Natural killer cell (primary cell): ENCODE measurements around the gene CLEC16A. TPM values are rescaled to one million over a fixed set of nuclear protein-coding genes. Genes with fewer than 3 reads are reported as not detected.

Experiments used
- ATAC-seq, 3 donors: fragments of 150-1000 bp in 2 of 3; fragments of 200-7000 bp in 1 of 3; cut with Tn5 transposase; 1 replicate in 1 of 3; 2 replicates in 2 of 3; pipeline ENCODE4 v1.10.0; 2021; ENCODE audit warnings: mild to moderate bottlenecking in 2 of 3, moderate library complexity in 2 of 3
- DNase-seq, 2 donors: peaks; one replicate each; pipeline versions ENCODE4 v3.0.0 to v3.0.0-alpha.2; 2013 to 2021; ENCODE audit warnings: mixed read lengths in 1 of 2
- H3K27ac ChIP-seq: one replicate; pipeline ENCODE4 v1.5.1; 2013; ENCODE audit warnings: mild to moderate bottlenecking, low read length
- H3K27me3 ChIP-seq: one replicate; pipeline ENCODE4 v1.6.1; 2013; ENCODE audit warnings: low read length; ENCODE audit not compliant: control insufficient read depth, insufficient read depth
- H3K36me3 ChIP-seq: one replicate; pipeline ENCODE4 v1.6.1; 2013; ENCODE audit warnings: low read length; ENCODE audit not compliant: control insufficient read depth, insufficient read depth
- H3K4me1 ChIP-seq: one replicate; pipeline ENCODE4 v1.6.1; 2013; ENCODE audit warnings: low read length; ENCODE audit not compliant: control insufficient read depth, insufficient read depth
- H3K4me3 ChIP-seq: one replicate; pipeline ENCODE4 v1.5.1; 2013; ENCODE audit warnings: low read length
- H3K9me3 ChIP-seq: one replicate; pipeline ENCODE4 v1.6.1; 2013; ENCODE audit warnings: low read length; ENCODE audit not compliant: control insufficient read depth, insufficient read depth
- H3K27ac Mint-ChIP-seq, 2 donors: one replicate each; pipeline ENCODE4 v1.8.0; 2022; ENCODE audit warnings: mild to moderate bottlenecking in 2 of 2, mixed read lengths in 2 of 2, moderate library complexity in 1 of 2
- H3K27me3 Mint-ChIP-seq, 2 donors: one replicate each; pipeline ENCODE4 v1.8.0; 2022; ENCODE audit warnings: low read depth in 2 of 2, mixed read lengths in 2 of 2
- H3K36me3 Mint-ChIP-seq: one replicate; pipeline ENCODE4 v1.8.0; 2022; ENCODE audit warnings: mixed read lengths
- H3K4me1 Mint-ChIP-seq, 2 donors: one replicate each; pipeline ENCODE4 v1.8.0; 2022; ENCODE audit warnings: mixed read lengths in 2 of 2
- H3K4me3 Mint-ChIP-seq: one replicate; pipeline ENCODE4 v1.8.0; 2022; ENCODE audit warnings: mild to moderate bottlenecking, moderate library complexity, mixed read lengths
- H3K9me3 Mint-ChIP-seq, 2 donors: one replicate each; pipeline ENCODE4 v1.8.0; 2022; ENCODE audit warnings: mixed read lengths in 2 of 2
- WGBS: methylation state at CpG from one replicate; pipeline ENCODE4 v1.1.7; 2013; ENCODE audit warnings: missing lambda C conversion rate; ENCODE audit not compliant: insufficient coverage; 5-methylcytosine and 5-hydroxymethylcytosine counted together
- intact Hi-C: fragments of 100-400 bp; cut with micrococcal nuclease; formaldehyde crosslinking; loops from one replicate; pipeline ENCODE4 v1.14.2; 2022
- total RNA-seq, 4 donors: library from RNA; stranded (reverse); fragments of 120-200 nt in 1 of 4; gene quantifications; one replicate each; pipeline versions ENCODE4 v1.2.3 to v1.2.4, GENCODE V29; 2013 to 2022
- TF ChIP-seq, protein P1 (sequence below): fragments of 200-600 bp; IDR thresholded peaks from one replicate; pipeline ENCODE4 v1.8.0; 2022; ENCODE audit warnings: antibody characterized with exemption

CLEC16A gene
- total RNA-seq, 3 donors from 2014 or later (not counting 1 experiment from before 2014, with no cell fraction given): 35.9 to 50.5 (median 37.4) TPM

DNA sequence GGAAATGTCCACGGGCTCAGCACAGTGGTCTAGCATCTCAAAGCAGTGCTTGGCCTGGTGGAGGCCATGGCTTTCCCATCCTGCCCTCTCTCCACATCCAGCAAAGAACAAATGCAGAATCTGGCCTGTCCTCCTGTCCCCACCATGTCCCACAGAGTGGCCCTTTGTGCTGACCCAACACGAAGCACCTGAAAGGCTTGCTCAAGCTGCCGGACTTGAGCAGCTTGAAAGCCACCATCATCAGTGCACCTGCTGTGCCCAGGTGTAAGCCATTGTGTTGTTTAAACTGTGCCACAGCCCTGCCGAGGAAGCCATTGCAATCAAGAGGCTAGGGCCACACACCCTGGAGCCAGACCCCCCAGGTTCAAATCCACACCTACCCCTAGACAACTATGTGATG, 196.1 kb downstream of the CLEC16A start:
- intact Hi-C loops: no loop called here
- TF ChIP-seq, protein P1, sequence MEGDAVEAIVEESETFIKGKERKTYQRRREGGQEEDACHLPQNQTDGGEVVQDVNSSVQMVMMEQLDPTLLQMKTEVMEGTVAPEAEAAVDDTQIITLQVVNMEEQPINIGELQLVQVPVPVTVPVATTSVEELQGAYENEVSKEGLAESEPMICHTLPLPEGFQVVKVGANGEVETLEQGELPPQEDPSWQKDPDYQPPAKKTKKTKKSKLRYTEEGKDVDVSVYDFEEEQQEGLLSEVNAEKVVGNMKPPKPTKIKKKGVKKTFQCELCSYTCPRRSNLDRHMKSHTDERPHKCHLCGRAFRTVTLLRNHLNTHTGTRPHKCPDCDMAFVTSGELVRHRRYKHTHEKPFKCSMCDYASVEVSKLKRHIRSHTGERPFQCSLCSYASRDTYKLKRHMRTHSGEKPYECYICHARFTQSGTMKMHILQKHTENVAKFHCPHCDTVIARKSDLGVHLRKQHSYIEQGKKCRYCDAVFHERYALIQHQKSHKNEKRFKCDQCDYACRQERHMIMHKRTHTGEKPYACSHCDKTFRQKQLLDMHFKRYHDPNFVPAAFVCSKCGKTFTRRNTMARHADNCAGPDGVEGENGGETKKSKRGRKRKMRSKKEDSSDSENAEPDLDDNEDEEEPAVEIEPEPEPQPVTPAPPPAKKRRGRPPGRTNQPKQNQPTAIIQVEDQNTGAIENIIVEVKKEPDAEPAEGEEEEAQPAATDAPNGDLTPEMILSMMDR: no peak
- Mint-ChIP-seq H3K4me3 (no peak overlapping the region), H3K9me3 (no peaks in the 10 kb centered on the region), H3K4me1 (peaks cover 37 to 41% of the 10 kb centered on the region in 2 donors), H3K27ac (no peak overlapping the region), H3K27me3 (no peaks in the 10 kb centered on the region), H3K36me3 (no peaks in the 10 kb centered on the region)
- no peaks in the 10 kb centered on the region for H3K27me3 ChIP-seq
- no peaks in the 10 kb centered on the region for H3K9me3 ChIP-seq
- no peak overlapping the region for H3K27ac ChIP-seq
- ATAC-seq (no peak), DNase-seq (no peak)
- H3K4me3 ChIP-seq: no peak overlapping the region
- H3K4me1 ChIP-seq: peaks cover 51% of the 10 kb centered on the region
- peaks cover 7% of the 10 kb centered on the region for H3K36me3 ChIP-seq
- WGBS: 94% methylated on average over 4 of the region's 4 CpGs

DNA sequence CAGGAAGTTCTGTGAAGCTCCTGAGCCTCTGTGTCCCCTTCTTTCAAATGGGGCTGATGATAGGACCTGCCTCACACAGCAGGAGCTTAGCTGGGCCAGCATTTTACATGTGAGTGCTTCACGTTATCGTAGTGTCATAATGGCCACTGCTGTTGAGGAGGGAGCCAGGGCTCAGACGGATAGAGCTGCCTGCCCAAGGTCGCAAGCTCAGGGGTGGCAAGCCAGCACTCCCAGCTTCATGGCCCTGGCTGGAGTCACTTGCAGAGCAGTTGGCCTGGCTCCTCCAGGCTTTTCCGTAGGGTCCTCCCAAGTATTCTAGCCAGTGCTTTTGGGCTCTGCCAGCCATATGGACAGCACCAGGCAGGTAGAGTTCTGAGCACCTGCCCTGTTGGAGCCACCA, 196.5 kb downstream of the CLEC16A start:
- DNase-seq (no peak), ATAC-seq (no peak)
- Histone ChIP-seq H3K36me3 (peaks cover 7% of the 10 kb centered on the region), H3K27ac (no peak overlapping the region), H3K27me3 (no peaks in the 10 kb centered on the region), H3K9me3 (no peaks in the 10 kb centered on the region), H3K4me1 (peaks cover 51% of the 10 kb centered on the region), H3K4me3 (no peak overlapping the region)
- Mint-ChIP-seq H3K4me1 (peaks cover 33 to 41% of the 10 kb centered on the region in 2 donors), H3K27me3 (no peaks in the 10 kb centered on the region), H3K9me3 (no peaks in the 10 kb centered on the region), H3K27ac (no peak overlapping the region), H3K4me3 (no peak overlapping the region), H3K36me3 (no peaks in the 10 kb centered on the region)
- TF ChIP-seq, protein P1: no peak
- intact Hi-C loops: no loop called here
- 95% methylated on average over 5 of the region's 5 CpGs for WGBS

DNA sequence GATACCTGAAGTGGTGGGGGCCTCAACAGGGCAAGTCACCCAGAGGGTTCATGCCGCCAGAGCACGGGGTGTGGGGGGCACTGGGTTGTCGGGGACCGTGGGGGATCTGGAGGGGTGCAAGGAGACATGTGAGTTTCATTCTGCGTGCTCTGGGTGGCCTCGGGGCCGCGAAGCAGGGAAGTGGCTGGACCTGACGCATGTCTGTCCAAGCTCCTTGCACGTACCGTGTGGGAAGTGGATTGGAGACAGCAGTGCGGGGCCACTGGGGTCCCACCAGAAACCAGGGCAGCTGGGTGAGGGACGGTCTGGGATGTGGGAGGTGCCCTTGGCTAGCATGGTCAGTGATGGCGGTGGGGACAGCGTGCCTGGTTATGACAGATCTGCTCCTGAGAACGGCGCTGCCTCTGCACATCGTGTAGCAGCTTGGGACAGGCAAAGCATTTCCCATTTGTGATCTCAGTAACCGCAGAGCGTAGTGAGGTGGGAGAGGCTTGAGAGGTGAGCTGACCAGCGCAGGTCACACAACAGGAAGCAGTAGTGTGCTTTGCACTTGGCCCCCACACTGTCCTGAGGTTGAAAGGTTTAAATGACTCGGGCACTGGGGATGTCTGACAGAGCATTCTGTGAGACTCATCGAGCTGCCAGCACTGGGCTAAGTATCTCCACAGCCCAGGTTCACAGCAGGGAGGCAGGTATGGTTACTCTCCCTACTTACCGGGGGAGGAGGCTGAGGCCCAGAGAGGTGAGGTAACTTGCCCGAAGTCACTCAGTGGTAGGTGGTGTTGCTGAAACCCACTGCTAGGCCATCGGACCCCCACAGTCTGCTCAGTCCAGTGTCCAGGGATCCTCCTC, 197.3 kb downstream of the CLEC16A start:
- Mint-ChIP-seq H3K36me3 (no peaks in the 10 kb centered on the region), H3K4me1 (peaks cover 30 to 41% of the 10 kb centered on the region in 2 donors), H3K27me3 (no peaks in the 10 kb centered on the region), H3K9me3 (no peaks in the 10 kb centered on the region), H3K27ac (no peak overlapping the region), H3K4me3 (no peak overlapping the region)
- Histone ChIP-seq H3K9me3 (no peaks in the 10 kb centered on the region), H3K27ac (no peak overlapping the region), H3K27me3 (no peaks in the 10 kb centered on the region), H3K4me1 (peaks cover 51% of the 10 kb centered on the region), H3K4me3 (no peak overlapping the region), H3K36me3 (peaks cover 3% of the 10 kb centered on the region)
- DNase-seq (no peak), ATAC-seq (no peak)
- 88% methylated on average over 26 of the region's 26 CpGs for WGBS
- TF ChIP-seq, protein P1: no peak
- intact Hi-C loops: no loop called here
